Measurements from ENCODE around the gene SIGLEC6. TPM values are rescaled to one million over a fixed set of nuclear protein-coding genes. Genes with fewer than 3 reads are reported as not detected.

The SIGLEC6 gene
- total RNA-seq, 1 experiment from 2014 or later, result 0.31 TPM

DNA sequence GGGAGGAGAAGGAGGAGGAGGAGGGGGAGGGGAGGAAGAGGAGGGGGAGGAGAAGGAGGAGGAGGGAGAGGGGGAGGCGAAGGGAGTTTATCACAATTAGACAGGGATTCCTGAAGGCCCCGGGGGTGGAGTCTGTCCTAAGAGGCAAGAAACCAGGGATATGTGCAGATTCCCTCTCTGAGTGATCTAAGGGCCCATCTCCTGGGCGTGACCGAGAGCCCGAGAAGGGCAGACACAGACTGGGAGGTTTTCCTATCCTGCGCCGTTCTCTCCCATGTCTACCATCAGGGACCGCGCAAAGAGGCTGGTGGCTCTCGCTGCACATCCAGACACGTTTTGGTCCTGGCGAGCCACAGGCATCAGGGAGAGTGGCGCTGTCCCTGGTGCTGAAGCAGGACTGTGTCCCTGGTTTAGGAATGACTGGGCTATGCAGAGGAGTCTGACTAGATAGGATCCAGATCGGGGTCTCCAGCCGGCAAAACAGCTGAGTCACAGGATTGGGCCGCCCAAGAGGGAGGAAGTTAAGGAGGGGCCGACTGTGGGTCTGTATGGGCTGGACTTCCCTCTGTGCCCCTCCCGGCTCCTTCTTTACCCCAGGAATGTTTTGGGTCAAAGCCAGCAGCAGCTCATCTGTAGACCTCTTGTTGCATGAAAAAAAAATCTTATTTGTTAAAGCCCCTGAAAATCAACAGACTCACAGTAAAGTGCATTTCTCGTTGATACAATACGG is 21.7 kb upstream of the SIGLEC6 start:
- H2BK120ac ChIP-seq (ENCODE audit: low read depth, low read length, poor library complexity, severe bottlenecking), result no peak overlapping the region
- H4K20me1 ChIP-seq (ENCODE audit: control insufficient read depth, insufficient read depth, insufficient read length), result no peaks in the 10 kb centered on the region
- H3K23ac ChIP-seq (ENCODE audit: insufficient read length, low read depth, low read length), result no peak overlapping the region
- no peak overlapping the region for H3K27ac ChIP-seq (ENCODE audit: insufficient read length, low read depth, low read length)
- no peaks in the 10 kb centered on the region; the same call in 1 of the 2 replicates for H3K4me1 ChIP-seq (ENCODE audit: insufficient read depth, low read length)
- H3K18ac ChIP-seq (ENCODE audit: insufficient read length, low read depth, low read length), result no peak overlapping the region
- no peaks in the 10 kb centered on the region for H3K27me3 ChIP-seq (ENCODE audit: insufficient read depth, low read length)
- H3K4ac ChIP-seq (ENCODE audit: low read depth, low read length), result no peak overlapping the region
- H3K14ac ChIP-seq (ENCODE audit: insufficient read depth, low read length), result no peak overlapping the region
- no peak overlapping the region for H4K91ac ChIP-seq (ENCODE audit: insufficient read length, low read depth, low read length)
- H3K56ac ChIP-seq (ENCODE audit: insufficient read length, low read depth, low read length), result no peak overlapping the region
- H3K4me2 ChIP-seq (ENCODE audit: insufficient read depth, insufficient read length, low read length), result peak overlapping the region; percentile 55
- H3T11ph ChIP-seq (ENCODE audit: low read length), result no peak overlapping the region
- H2BK12ac ChIP-seq (ENCODE audit: insufficient read length, low read depth, low read length), result no peak overlapping the region
- Mint-ChIP-seq H3K27ac (no peak overlapping the region), H3K36me3 (ENCODE audit: insufficient read depth in 1 of 3, low read depth in 3 of 3) (no peaks in the 10 kb centered on the region; a peak in 2 of 7 replicates), H3K27me3 (ENCODE audit: low read depth) (peaks cover 49% of the 10 kb centered on the region), H3K4me1 (peaks cover 0 to 6% of the 10 kb centered on the region in 2 experiments; a peak in 2 of 4 replicates), H3K9me3 (peaks cover 40 to 90% of the 10 kb centered on the region in 2 experiments), H3K4me3 (peak overlapping the region in 1 of 2 experiments; percentile 44; a peak in 1 of 5 replicates)
- TF ChIP-seq, protein P1, sequence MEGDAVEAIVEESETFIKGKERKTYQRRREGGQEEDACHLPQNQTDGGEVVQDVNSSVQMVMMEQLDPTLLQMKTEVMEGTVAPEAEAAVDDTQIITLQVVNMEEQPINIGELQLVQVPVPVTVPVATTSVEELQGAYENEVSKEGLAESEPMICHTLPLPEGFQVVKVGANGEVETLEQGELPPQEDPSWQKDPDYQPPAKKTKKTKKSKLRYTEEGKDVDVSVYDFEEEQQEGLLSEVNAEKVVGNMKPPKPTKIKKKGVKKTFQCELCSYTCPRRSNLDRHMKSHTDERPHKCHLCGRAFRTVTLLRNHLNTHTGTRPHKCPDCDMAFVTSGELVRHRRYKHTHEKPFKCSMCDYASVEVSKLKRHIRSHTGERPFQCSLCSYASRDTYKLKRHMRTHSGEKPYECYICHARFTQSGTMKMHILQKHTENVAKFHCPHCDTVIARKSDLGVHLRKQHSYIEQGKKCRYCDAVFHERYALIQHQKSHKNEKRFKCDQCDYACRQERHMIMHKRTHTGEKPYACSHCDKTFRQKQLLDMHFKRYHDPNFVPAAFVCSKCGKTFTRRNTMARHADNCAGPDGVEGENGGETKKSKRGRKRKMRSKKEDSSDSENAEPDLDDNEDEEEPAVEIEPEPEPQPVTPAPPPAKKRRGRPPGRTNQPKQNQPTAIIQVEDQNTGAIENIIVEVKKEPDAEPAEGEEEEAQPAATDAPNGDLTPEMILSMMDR (conservative IDR thresholded peaks at IDR 0.05), result no peak
- no peak overlapping the region for H2BK20ac ChIP-seq (ENCODE audit: low read depth, low read length, poor library complexity, severe bottlenecking)
- no peak overlapping the region for H4K8ac ChIP-seq (replicated peaks; ENCODE audit: insufficient read length, low read depth, low read length)
- H3K9ac ChIP-seq (ENCODE audit: extremely low read depth, insufficient read length, low read length), result no peak overlapping the region
- no peaks in the 10 kb centered on the region for H3K79me1 ChIP-seq (ENCODE audit: insufficient read depth, low read depth, low read length, poor library complexity, severe bottlenecking)
- no CpG with 5 or more reads among the region's 20 CpGs for WGBS (ENCODE audit: extremely low coverage, insufficient read length, low lambda C conversion rate)
- no peaks in the 10 kb centered on the region for H3K23me2 ChIP-seq (ENCODE audit: insufficient read length, low read depth, low read length, poor library complexity, severe bottlenecking)
- no peak overlapping the region for H4K5ac ChIP-seq (ENCODE audit: insufficient read length, low read depth, low read length)
- H3K9me3 ChIP-seq (ENCODE audit: control insufficient read depth, low read depth, low read length), result no peaks in the 10 kb centered on the region
- no peak overlapping the region for H2AFZ ChIP-seq (ENCODE audit: low read length)
- H2BK5ac ChIP-seq (ENCODE audit: insufficient read length, low read length), result no peak overlapping the region
- no peak overlapping the region for H2BK15ac ChIP-seq (ENCODE audit: low read depth, low read length)
- no peaks in the 10 kb centered on the region for H3K79me2 ChIP-seq (ENCODE audit: insufficient read depth, low read length)
- peak; percentile 91 for DNase-seq
- H2AK5ac ChIP-seq (ENCODE audit: insufficient read length, low read length), result no peak overlapping the region

Data from H9 (cell line).